Aorta (tissue), 5 donors: ENCODE measurements around the gene GDPD4. TPM values are rescaled to one million over a fixed set of nuclear protein-coding genes. Genes with fewer than 3 reads are reported as not detected.

Experiments used
- ATAC-seq: fragments of 200-7000 bp; cut with Tn5 transposase; one replicate; pipeline ENCODE4 v1.9.1; 2022; ENCODE audit warnings: moderate library complexity; ENCODE audit not compliant: low FRiP score
- DNase-seq, 2 donors: peaks; one replicate each; pipeline ENCODE4 v3.0.0-alpha.2; 2020
- H3K27ac ChIP-seq, 2 donors: one replicate each; pipeline ENCODE4 v1.5.1; 2013; ENCODE audit warnings: low read length in 2 of 2, mild to moderate bottlenecking in 2 of 2, moderate library complexity in 2 of 2, control low read depth in 1 of 2, inconsistent platforms in 1 of 2, low read depth in 1 of 2
- H3K27me3 ChIP-seq, 2 donors: one replicate each; pipeline ENCODE4 v1.6.1; 2013; ENCODE audit warnings: control low read depth in 1 of 2, low read length in 1 of 2, mild to moderate bottlenecking in 1 of 2, moderate library complexity in 1 of 2; ENCODE audit not compliant: insufficient read depth in 2 of 2, control insufficient read depth in 1 of 2
- H3K36me3 ChIP-seq, 2 donors: one replicate each; pipeline ENCODE4 v1.6.1; 2013; ENCODE audit warnings: control low read depth in 1 of 2, low read length in 1 of 2, mild to moderate bottlenecking in 1 of 2; ENCODE audit not compliant: insufficient read depth in 2 of 2, control insufficient read depth in 1 of 2
- H3K4me1 ChIP-seq, 2 donors: one replicate each; pipeline ENCODE4 v1.6.1; 2013; ENCODE audit warnings: low read length in 2 of 2, control low read depth in 1 of 2, mild to moderate bottlenecking in 1 of 2, moderate library complexity in 1 of 2; ENCODE audit not compliant: insufficient read depth in 2 of 2, control insufficient read depth in 1 of 2
- H3K4me3 ChIP-seq, 2 donors: one replicate each; pipeline ENCODE4 v1.5.1; 2013; ENCODE audit warnings: low read length in 2 of 2, control low read depth in 1 of 2, mild to moderate bottlenecking in 1 of 2
- H3K9me3 ChIP-seq: one replicate; pipeline ENCODE4 v1.6.1; 2013; ENCODE audit warnings: mild to moderate bottlenecking, low read length; ENCODE audit not compliant: control insufficient read depth
- WGBS, 2 donors: extraction: QIAGEN DNeasy Blood & Tissue Kit; methylation state at CpG; one replicate each; pipeline ENCODE4 v1.1.7; 2013; 5-methylcytosine and 5-hydroxymethylcytosine counted together
- intact Hi-C, 2 donors: fragments of 100-400 bp; cut with DNase I; formaldehyde crosslinking; loops; one replicate each; pipeline versions ENCODE4 v1.14.2 to v1.15.0; 2022
- polyA plus RNA-seq, 2 donors: library from polyadenylated mRNA; stranded (reverse); fragments of 200-250 nt; gene quantifications; one replicate each; pipeline ENCODE4 v1.2.3, GENCODE V29; 2013
- total RNA-seq, 2 donors: library from RNA; stranded (reverse); fragmentation: NEBNext Ultra II Directional; extraction: Animal tissue kit (Norgen Biotek cat#: 25700); gene quantifications; one replicate each; pipeline ENCODE4 v1.2.1, GENCODE V29; 2021
- donor health status: healthy with polysubstance abuse.
- donor health status: Bipolar disorder and iron deficiency.
- donor health status: DM: no; HTN: no; CAD: no.
- donor health status: DM: no; HTN: no; CAD: no.
- donor health status: DM: yes; HTN: yes; CAD: no.

The GDPD4 gene
- total and polyA plus RNA-seq, 4 donors: not detected

DNA sequence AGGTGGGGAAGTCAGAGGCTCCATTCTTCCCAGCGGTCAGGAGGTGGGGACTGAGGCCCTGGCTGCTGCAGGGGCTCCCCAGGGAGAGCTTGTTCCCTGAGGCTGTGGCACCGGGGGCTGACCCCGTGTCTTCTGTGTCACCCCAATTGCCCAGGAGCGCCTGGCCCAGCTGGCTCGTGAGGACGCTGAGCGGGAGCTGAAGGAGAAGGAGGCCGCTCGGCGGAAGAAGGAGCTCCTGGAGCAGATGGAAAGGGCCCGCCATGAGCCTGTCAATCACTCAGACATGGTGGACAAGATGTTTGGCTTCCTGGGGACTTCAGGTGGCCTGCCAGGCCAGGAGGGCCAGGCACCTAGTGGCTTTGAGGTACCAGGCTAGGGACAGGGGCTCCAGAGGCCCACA is 120.3 kb downstream of the GDPD4 start:
- 94 to 96% methylated on average over 11 of the region's 11 CpGs for WGBS, 2 donors
- Histone ChIP-seq H3K4me3 (no peak overlapping the region), H3K9me3 (no peaks in the 10 kb centered on the region), H3K27ac (no peak overlapping the region), H3K27me3 (no peaks in the 10 kb centered on the region), H3K36me3 (no peaks in the 10 kb centered on the region), H3K4me1 (no peaks in the 10 kb centered on the region)
- DNase-seq: no peak
- intact Hi-C loops: no loop called here
- ATAC-seq: no peak

DNA sequence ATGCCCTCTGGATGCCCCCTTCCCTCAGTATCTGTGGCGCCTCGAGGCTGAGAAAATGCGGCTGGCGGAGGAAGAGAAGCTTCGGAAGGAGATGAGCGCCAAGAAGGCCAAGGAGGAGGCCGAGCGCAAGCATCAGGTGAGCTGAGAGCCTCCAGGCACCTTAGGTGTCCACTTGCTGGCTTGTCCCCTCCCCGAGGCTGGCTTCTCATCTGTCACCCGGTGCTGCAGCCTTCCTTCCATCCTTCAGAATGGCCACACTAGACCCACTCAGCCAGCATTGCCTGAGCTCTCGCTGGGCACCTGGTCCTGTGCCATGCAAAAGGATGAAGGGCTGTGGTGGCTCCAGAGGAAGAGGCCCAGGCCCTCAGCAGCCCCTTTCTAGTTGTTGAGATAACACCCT is 121.1 kb downstream of the GDPD4 start:
- no peaks in the 10 kb centered on the region for H3K9me3 ChIP-seq
- no peaks in the 10 kb centered on the region for H3K4me1 ChIP-seq
- no peaks in the 10 kb centered on the region for H3K36me3 ChIP-seq
- H3K27me3 ChIP-seq: no peaks in the 10 kb centered on the region
- ATAC-seq (no peak), DNase-seq (no peak)
- no peak overlapping the region for H3K27ac ChIP-seq
- H3K4me3 ChIP-seq: no peak overlapping the region
- WGBS, 2 donors: 91 to 96% methylated on average over 11 of the region's 11 CpGs
- intact Hi-C loops: no loop called here

GRCh38 chr11:77179681-77180080 is 121.8 kb downstream of the GDPD4 start:
- ATAC-seq (no peak), DNase-seq (no peak)
- H3K4me3 ChIP-seq: no peak overlapping the region
- 96 to 97% methylated on average over 19 of the region's 19 CpGs for WGBS, 2 donors
- H3K9me3 ChIP-seq: no peaks in the 10 kb centered on the region
- H3K36me3 ChIP-seq: no peaks in the 10 kb centered on the region
- no peaks in the 10 kb centered on the region for H3K27me3 ChIP-seq
- intact Hi-C loops: no loop called here
- H3K27ac ChIP-seq: no peak overlapping the region
- no peaks in the 10 kb centered on the region for H3K4me1 ChIP-seq

DNA sequence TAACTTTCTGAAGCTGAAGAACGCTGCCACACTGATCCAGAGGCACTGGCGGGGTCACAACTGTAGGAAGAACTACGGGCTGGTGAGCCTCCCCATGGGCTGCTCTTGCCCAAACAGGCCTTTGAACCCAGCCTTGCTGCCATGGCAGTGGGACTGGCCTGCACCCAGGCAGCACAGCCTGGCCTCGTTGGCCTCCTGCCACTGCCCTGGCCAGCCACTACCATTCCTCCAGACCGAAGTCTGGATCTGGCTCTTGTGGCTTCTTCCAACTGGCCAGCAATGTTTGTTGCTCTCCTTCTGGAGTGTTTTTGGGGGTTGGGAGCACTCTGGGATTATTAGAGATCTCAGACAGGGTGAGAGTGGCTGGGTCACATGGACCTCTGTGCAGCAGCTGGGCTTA is 122.4 kb downstream of the GDPD4 start:
- DNase-seq (no peak), ATAC-seq (no peak)
- Histone ChIP-seq H3K9me3 (no peaks in the 10 kb centered on the region), H3K27ac (no peak overlapping the region), H3K4me1 (no peaks in the 10 kb centered on the region), H3K4me3 (no peak overlapping the region), H3K27me3 (no peaks in the 10 kb centered on the region), H3K36me3 (no peaks in the 10 kb centered on the region)
- WGBS, 2 donors: 39 to 41% methylated on average over 5 of the region's 5 CpGs
- intact Hi-C loops: no loop called here

- no peaks in the 10 kb centered on the region for H3K27me3 ChIP-seq
- no peaks in the 10 kb centered on the region for H3K4me1 ChIP-seq
- intact Hi-C loops: no loop called here
- DNase-seq (no peak), ATAC-seq (no peak)
- H3K4me3 ChIP-seq: no peak overlapping the region
- H3K36me3 ChIP-seq: no peaks in the 10 kb centered on the region
- no peak overlapping the region for H3K27ac ChIP-seq
- H3K9me3 ChIP-seq: no peaks in the 10 kb centered on the region
- 93 to 98% methylated on average over 4 of the region's 4 CpGs for WGBS, 2 donors
Measured at GRCh38 chr11:77178150-77178549, 123.3 kb downstream of the GDPD4 start.

GRCh38 chr11:77176996-77177395 is 124.5 kb downstream of the GDPD4 start:
- no peak overlapping the region for H3K4me3 ChIP-seq
- intact Hi-C loops: no loop called here
- H3K36me3 ChIP-seq: no peaks in the 10 kb centered on the region
- DNase-seq: no peak
- 87 to 91% methylated on average over 9 of the region's 9 CpGs for WGBS, 2 donors
- H3K4me1 ChIP-seq: no peaks in the 10 kb centered on the region
- no peaks in the 10 kb centered on the region for H3K27me3 ChIP-seq
- H3K9me3 ChIP-seq: no peaks in the 10 kb centered on the region
- ATAC-seq: no peak
- no peak overlapping the region for H3K27ac ChIP-seq

- 75 to 82% methylated on average over 12 of the region's 12 CpGs for WGBS, 2 donors
- no peak overlapping the region for H3K27ac ChIP-seq
Measured at GRCh38 chr11:77175869-77176539, 125.5 kb downstream of the GDPD4 start.

DNA sequence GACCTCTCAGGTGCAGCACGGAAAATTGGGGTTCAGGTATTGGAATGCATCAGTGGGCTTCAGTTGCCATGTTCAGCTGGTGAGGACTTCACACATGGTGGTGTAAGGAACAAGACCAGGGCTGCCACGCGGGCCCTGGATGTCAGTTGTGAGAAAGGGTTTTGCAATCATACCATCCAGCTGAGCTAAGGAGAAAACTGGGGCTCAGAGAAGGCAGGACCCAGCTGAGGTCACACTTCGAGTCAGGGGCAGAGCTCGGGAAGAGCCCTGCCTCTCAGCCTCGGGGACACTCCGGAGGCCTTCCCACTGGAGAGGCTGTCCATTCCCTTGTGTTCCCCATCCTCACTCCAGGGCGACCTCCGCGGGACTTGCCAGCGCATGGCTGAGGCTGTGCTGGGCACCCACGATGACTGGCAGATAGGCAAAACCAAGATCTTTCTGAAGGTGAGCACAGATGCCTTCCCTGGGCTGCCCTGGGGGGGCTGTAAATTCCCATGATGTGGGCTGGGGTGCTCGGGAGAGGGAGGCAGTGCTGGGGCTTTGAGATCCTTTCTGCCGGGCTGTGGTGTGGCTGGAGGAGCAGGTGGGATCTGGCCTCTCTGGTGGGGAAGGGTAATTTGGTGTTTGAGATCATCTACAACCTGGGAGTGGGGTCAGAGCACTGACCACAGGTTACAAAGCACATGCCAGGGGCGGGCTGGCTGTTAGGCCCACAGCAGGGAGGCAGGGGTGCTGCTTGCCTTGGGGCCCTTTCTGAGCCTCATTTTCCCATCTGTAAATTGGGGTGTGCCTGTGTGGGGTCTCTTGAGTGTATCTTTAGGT is 126.3 kb downstream of the GDPD4 start:
- DNase-seq (peak in 1 of 2 donors; percentile 74), ATAC-seq (no peak)
- no peak overlapping the region for H3K27ac ChIP-seq
- 84 to 85% methylated on average over 15 of the region's 15 CpGs for WGBS, 2 donors
- no peaks in the 10 kb centered on the region for H3K36me3 ChIP-seq
- intact Hi-C loops: no loop called here
- H3K9me3 ChIP-seq: no peaks in the 10 kb centered on the region
- H3K4me3 ChIP-seq: no peak overlapping the region
- no peaks in the 10 kb centered on the region for H3K27me3 ChIP-seq
- H3K4me1 ChIP-seq: no peaks in the 10 kb centered on the region

More at GRCh38 chr11:77175869-77176539, 125.5 kb downstream of the GDPD4 start:
- Histone ChIP-seq H3K9me3 (no peaks in the 10 kb centered on the region), H3K27me3 (no peaks in the 10 kb centered on the region), H3K36me3 (no peaks in the 10 kb centered on the region), H3K4me1 (no peaks in the 10 kb centered on the region), H3K4me3 (no peak overlapping the region)
- ATAC-seq: no peak
- intact Hi-C loops: no loop called here
- peak in 1 of 2 donors; percentile 84 for DNase-seq

- no peak overlapping the region for H3K27ac ChIP-seq
- 78 to 86% methylated on average over 16 of the region's 16 CpGs for WGBS, 2 donors
- intact Hi-C loops: no loop called here
Measured at GRCh38 chr11:77174559-77174958, 126.9 kb downstream of the GDPD4 start.

More at GRCh38 chr11:77174559-77174958, 126.9 kb downstream of the GDPD4 start:
- H3K27me3 ChIP-seq: no peaks in the 10 kb centered on the region
- no peaks in the 10 kb centered on the region for H3K9me3 ChIP-seq
- no peaks in the 10 kb centered on the region for H3K4me1 ChIP-seq
- no peak overlapping the region for H3K4me3 ChIP-seq
- DNase-seq (no peak), ATAC-seq (no peak)
- no peaks in the 10 kb centered on the region for H3K36me3 ChIP-seq
